Suprapubic skin (tissue), 4 donors: ENCODE data around the gene COX20.

Source experiments
- CTCF ChIP-seq, 2 donors: fragments of 200-600 bp in 1 of 2; fragments of 450-650 bp in 1 of 2; sonication (generic) in 1 of 2; IDR thresholded peaks; one replicate each; pipeline ENCODE4 v1.5.1; 2016 to 2019; ENCODE audit warnings: antibody characterized with exemption in 2 of 2, mild to moderate bottlenecking in 1 of 2, moderate library complexity in 1 of 2
- EP300 ChIP-seq: sonication (generic); formaldehyde crosslinking; IDR thresholded peaks from one replicate; pipeline ENCODE4 v1.6.1; 2017; ENCODE audit warnings: antibody characterized with exemption
- POLR2A ChIP-seq, 2 donors: fragments of 450-650 bp; IDR thresholded peaks; one replicate each; pipeline ENCODE4 v1.6.1; 2017; ENCODE audit warnings: antibody characterized with exemption in 2 of 2, mild to moderate bottlenecking in 2 of 2, moderate library complexity in 2 of 2
- POLR2AphosphoS5 ChIP-seq, 3 donors: sonication (generic); formaldehyde crosslinking; IDR thresholded peaks; one replicate each; pipeline ENCODE4 v1.6.1; 2017; ENCODE audit warnings: antibody characterized with exemption in 3 of 3

GRCh38 chr1:244887281-244887680 is 51.8 kb downstream of the COX20 start:
- TF ChIP-seq CTCF (IDR thresholded peaks at IDR 0.05): no peak
- no peak for TF ChIP-seq EP300
- no peak for TF ChIP-seq POLR2AphosphoS5 (IDR thresholded peaks at IDR 0.05)
- no peak for TF ChIP-seq POLR2A (IDR thresholded peaks at IDR 0.05)
